ENCODE data around the gene ERC2.

The ERC2 gene

DNA sequence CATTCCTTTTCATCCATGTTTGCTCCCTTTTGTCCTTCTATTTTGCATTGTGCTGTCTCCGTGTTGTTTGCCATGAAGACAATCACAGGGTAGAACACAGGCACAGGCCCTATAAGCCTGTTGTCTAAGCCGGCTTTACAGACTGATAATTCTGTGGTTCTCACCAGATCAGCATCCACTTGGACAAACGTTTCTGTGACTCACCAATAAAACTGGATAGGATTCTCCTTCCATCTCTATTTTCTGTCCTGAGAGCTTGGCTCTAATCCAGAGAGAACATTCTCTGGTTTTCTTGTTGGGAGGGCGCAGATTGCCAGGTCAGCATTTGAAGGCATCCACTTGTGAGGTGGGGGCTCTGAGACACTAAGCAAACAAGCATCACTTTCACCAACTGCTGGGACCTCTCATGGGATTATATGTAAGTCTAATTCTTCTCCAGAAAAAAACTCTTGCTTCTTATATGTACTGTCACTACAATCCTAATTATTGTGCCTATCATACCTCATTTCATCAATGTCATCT, 101.6 kb downstream of the ERC2 start:
- no peak for DNase-seq (ENCODE audit: low spot score)

GRCh38 chr3:56365905-56366640, 102.2 kb downstream of the ERC2 start:
- no peak for DNase-seq (ENCODE audit: low spot score)

- DNase-seq (ENCODE audit: low spot score): no peak
Measured at GRCh38 chr3:56364665-56365064, 103.6 kb downstream of the ERC2 start.

- DNase-seq (ENCODE audit: low spot score): no peak
Measured at GRCh38 chr3:56363720-56364119, 104.5 kb downstream of the ERC2 start.

GRCh38 chr3:56361731-56362130, 106.5 kb downstream of the ERC2 start:
- no peak for DNase-seq (ENCODE audit: low spot score)

DNA sequence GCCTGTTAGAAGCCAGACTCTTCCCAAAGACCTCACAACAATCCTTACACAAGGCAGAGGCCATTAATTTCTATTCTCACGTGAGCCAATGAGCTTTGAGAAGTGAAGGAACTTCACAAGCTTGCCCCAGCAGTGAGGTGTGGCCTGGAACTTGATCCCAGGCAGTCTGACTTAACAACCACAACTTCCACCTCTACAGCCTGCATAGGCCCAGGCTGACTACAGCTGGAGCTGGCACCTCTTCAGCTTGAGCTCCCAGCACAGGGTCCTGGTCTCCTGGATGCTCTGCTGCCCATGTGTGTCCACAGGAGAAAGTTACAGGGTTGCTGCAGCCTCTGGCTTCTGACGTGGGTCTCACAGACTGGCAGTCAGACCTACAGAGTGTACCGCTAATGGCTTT, 111.0 kb downstream of the ERC2 start:
- no peak for DNase-seq (ENCODE audit: low spot score)

DNA sequence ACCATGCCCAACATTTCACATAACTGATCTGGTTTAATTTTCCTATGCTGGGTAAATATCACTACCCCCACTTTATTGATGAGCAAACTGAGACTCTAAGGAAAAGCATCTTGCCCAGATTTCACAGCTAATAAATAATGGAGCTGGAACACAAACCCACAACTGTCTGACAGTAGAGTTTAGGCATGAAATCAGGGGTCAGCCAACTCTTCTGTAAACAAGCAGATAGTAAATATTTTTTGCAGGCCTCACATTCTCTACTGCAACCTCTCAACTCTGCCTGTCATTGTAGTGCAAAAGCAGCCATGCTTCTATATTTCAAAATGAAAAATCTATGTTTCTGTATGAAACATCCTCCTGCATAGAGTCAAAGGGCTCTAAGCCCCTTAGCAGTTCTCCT, 111.5 kb downstream of the ERC2 start:
- no peak for DNase-seq (ENCODE audit: low spot score)

GRCh38 chr3:56355570-56356185, 112.6 kb downstream of the ERC2 start:
- DNase-seq (ENCODE audit: low spot score): no peak

DNA sequence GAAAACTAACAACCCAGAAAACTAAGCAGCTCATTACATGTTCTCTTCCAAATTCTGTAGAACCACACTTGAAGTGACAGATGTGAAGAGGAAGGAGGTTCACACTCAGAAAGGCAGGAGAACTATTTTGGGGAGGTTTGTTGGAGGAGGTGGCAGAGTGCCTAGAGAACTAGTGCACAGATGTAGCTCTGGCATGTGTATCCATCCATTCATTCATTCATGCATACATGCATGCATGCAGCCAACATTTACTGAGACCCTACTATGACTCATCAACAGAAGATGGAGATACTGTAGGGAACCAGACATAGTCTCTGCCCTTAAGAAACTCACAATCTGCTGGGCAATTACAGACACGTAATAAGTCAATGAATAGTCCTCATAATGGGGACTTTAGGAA, 116.7 kb downstream of the ERC2 start:
- DNase-seq (ENCODE audit: low spot score): no peak

- peak; percentile 1 for DNase-seq (ENCODE audit: low spot score)
Measured at GRCh38 chr3:56347219-56347871, 120.9 kb downstream of the ERC2 start.

GRCh38 chr3:56342475-56342874, 125.8 kb downstream of the ERC2 start:
- no peak for DNase-seq (ENCODE audit: low spot score)

DNA sequence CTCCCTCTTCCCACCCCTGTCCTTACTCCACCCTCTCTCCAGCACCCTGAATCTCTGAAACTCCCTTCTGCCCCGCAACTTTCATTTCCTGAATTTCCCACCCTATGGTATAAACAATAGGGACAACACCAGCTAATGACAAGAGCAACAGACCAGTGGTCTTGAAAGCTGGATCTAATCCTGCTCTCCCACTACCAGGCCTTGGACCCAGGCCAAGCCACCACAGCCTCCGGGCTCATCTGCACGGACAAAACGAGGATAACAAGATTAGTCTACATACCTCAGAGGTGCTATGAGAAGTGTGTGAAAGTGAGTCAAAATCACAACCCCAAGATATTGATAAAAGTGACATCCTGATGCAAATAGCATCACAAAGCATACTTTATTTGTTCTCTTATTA, 128.6 kb downstream of the ERC2 start:
- DNase-seq (ENCODE audit: low spot score): no peak

- DNase-seq (ENCODE audit: low spot score): no peak
Measured at GRCh38 chr3:56339244-56339643, 129.0 kb downstream of the ERC2 start.

DNA sequence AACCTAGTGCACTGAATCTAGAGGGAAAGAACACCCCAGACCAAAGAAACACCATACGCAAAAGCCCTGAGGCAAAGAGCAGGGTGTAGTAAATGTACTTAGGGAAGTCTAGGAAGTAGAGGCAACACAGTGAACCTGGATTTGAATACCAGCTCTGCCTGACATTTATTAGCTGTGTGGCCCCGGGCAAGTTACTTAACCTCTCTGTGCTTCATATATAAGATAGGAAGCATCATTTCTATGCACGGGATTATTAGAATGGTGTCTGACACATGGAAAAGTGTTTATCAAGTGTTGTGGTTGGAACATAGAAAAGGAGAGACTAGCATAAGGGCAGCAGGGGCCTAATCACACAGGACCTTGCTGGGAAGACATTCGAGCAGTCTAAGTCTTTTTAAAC, 132.2 kb downstream of the ERC2 start:
- DNase-seq (ENCODE audit: low spot score): no peak

GRCh38 chr3:56324473-56324872, 143.8 kb downstream of the ERC2 start:
- DNase-seq (ENCODE audit: low spot score): no peak

DNA sequence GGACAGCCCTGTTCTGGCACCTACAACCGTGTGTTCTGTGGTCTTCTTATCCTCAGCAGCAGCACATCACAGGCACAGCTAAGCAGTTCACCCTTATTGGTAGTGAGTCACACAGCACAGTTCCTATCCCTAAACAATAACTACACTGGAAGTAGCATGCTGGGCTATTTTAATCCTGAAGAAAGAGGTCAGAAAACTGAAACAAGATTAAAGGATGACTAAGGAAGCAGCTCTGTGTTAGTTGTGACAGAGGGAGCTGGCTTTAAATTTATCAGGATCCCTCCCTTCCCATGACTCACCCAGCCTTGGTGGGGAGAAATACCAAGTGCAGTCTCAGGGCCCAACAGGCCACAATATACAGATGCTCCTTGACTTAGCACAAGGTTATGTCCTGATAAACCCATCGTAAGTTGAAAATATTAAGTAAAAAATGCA, 144.3 kb downstream of the ERC2 start:
- DNase-seq (ENCODE audit: low spot score): no peak

DNA sequence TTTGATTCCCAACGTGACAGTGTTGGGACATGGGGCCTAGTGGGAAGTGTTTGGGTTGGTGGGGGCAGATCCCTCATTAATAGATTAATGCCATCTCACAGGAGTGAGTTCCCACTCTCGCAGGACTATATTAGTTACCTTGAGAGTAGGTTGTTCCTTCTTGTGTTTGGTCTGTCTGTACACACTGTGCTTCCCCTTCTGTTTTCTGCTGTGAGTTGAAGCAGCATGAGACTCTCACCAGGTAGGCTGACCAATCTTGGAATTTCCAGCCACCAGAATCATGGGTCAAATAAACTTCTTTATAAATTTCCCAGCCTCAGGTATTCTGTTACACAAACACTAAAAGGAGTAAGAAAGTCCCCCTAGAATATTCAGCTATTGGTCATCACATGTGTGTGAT, 145.4 kb downstream of the ERC2 start:
- no peak for DNase-seq (ENCODE audit: low spot score)

DNA sequence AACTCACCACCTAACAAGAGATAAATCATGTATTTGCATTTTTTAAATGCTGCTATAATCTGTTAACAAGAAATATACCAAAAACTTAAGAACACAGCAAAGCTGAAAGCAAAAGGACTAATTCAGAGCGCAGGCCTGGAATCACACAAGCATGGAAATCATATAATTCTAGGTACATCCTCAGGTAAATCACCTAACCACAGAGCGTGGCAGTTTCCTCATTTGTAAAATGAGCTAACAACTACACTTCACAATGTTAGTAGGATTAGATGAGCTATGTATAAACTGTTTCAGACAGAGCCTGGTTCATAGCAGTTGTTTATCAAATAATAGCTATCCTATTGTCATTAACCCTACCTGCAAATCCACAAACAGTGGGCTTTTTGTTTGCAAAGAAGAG, 146.4 kb downstream of the ERC2 start:
- no peak for DNase-seq (ENCODE audit: low spot score)

- DNase-seq (ENCODE audit: low spot score): no peak
Measured at GRCh38 chr3:56321383-56321782, 146.9 kb downstream of the ERC2 start.

- no peak for DNase-seq (ENCODE audit: low spot score)
Measured at GRCh38 chr3:56320883-56321282, 147.4 kb downstream of the ERC2 start.

DNA sequence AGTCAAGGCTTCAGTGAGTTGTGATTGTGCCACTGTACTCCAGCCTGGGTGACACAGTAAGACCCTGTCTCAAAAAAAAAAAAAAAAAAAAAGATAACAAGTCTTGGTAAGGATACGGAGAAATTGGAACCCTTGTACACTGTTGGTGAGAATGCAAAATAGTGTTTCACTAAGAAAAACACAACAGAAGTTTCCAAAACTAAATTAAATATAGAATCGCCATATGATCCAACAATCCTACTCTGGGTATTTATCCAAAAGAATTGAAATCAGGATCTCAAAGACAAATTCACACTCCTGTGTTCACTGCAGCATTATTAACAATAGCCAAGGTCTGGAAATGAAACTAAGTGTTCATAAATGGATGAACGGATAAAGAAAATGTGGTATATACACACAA, 149.4 kb downstream of the ERC2 start:
- no peak for DNase-seq (ENCODE audit: low spot score)

DNA sequence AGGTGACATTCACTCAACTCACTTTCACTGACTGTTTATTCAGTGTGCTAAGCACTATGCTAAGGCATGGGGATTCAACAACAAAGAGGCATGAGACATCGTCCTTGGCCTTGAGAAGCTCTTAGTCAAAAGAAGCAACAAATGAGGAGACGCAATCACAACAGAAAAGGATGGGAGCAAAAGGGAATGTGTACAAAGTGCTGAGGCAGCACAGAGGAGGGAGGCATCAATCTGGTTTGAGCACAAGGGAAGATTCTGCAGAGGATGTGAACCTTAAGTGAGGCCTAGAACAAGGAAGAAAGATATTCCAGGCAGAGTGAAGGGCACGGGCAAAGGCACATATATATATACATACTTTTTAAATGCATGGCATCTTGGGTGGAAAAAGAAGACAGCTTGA, 151.3 kb downstream of the ERC2 start:
- DNase-seq (ENCODE audit: low spot score): no peak

- no peak for DNase-seq (ENCODE audit: low spot score)
Measured at GRCh38 chr3:56314842-56315241, 153.4 kb downstream of the ERC2 start.

Data from HuH-7 (cell line).